Tibial nerve (tissue), 3 donors: ENCODE measurements around the gene PEX11G.

Source experiments
- POLR2A ChIP-seq, 2 donors: fragments of 450-650 bp; IDR thresholded peaks; one replicate each; pipeline ENCODE4 v1.6.1; 2017; ENCODE audit warnings: antibody characterized with exemption in 2 of 2, mild to moderate bottlenecking in 2 of 2, moderate library complexity in 2 of 2
- TF ChIP-seq, protein P1 (sequence below), 5 experiments: fragments of 200-600 bp in 3 of 5; fragments of 450-650 bp in 2 of 5; sonication (generic) in 3 of 5; IDR thresholded peaks; one replicate each; pipeline ENCODE4 v1.5.1; 2016 to 2019; ENCODE audit warnings: antibody characterized with exemption in 5 of 5, mild to moderate bottlenecking in 3 of 5, moderate library complexity in 2 of 5

DNA sequence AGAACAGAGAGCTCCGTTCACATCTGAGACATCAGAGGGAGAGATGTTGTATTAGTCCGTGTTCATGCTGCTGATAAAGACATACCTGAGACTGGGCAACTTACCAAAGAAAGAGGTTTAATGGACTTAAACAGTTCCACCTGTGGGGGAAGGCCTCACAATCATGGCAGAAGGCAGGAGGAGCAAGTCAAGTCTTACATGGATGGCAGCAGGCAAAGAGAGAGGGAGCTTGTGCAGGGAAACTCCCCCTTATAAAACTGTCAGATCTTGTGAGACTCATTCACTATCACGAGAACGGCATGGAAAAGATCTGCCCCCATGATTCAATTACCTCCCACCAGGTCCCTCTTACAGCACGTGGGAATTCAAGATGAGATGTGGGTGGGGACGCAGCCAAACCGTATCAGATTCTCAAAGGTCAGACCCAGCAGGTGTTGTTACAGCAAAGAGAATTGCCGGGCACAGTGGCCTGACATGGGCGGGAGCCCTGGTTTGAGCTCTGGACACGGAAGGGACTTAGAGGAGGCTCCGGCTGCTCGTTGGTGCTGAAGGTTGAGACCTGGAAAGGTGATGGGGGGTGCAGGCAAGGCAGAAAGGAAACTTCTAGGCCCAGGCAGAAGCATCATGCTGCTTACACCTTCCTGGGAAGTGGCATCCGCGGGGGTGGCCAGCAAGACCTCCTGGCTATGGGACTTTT lies 33.1 kb downstream of the PEX11G start:
- TF ChIP-seq, protein P1, sequence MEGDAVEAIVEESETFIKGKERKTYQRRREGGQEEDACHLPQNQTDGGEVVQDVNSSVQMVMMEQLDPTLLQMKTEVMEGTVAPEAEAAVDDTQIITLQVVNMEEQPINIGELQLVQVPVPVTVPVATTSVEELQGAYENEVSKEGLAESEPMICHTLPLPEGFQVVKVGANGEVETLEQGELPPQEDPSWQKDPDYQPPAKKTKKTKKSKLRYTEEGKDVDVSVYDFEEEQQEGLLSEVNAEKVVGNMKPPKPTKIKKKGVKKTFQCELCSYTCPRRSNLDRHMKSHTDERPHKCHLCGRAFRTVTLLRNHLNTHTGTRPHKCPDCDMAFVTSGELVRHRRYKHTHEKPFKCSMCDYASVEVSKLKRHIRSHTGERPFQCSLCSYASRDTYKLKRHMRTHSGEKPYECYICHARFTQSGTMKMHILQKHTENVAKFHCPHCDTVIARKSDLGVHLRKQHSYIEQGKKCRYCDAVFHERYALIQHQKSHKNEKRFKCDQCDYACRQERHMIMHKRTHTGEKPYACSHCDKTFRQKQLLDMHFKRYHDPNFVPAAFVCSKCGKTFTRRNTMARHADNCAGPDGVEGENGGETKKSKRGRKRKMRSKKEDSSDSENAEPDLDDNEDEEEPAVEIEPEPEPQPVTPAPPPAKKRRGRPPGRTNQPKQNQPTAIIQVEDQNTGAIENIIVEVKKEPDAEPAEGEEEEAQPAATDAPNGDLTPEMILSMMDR (IDR thresholded peaks at IDR 0.05): no peak
- TF ChIP-seq POLR2A (IDR thresholded peaks at IDR 0.05): no peak
